H1 (cell line): ENCODE results near the gene KLF13. TPM values are rescaled to one million over a fixed set of nuclear protein-coding genes. Genes with fewer than 3 reads are reported as not detected.

Experiments used
- CBX5 ChIP-seq: fragments of 300-800, 300-1000 bp; sonication (generic); IDR thresholded peaks from 2 replicates; pipeline ENCODE4 v1.7.1; 2016; ENCODE audit warnings: antibody characterized with exemption, low read length, low read depth
- KDM1A ChIP-seq: fragments of 200-600, 300-600 bp; sonication (generic); IDR thresholded peaks from 2 replicates; pipeline ENCODE4 v1.7.1; 2016; ENCODE audit warnings: mild to moderate bottlenecking, low read length, borderline replicate concordance
- KDM4A ChIP-seq: IDR thresholded peaks from one replicate; pipeline ENCODE4 v1.7.1; 2012; ENCODE audit warnings: low read depth, mild to moderate bottlenecking, moderate library complexity, low read length, inconsistent platforms; ENCODE audit not compliant: severe bottlenecking
- TAF7 ChIP-seq: optimal IDR thresholded peaks from 2 replicates; pipeline ENCODE3; 2011; ENCODE audit warnings: low read depth, mild to moderate bottlenecking, inconsistent platforms, low read length, moderate library complexity, borderline replicate concordance
- polyA plus RNA-seq, 7 experiments: library from polyadenylated mRNA; depleted of rRNA in 3 of 7; stranded (reverse) in 5 of 7; unstranded in 2 of 7; fragments of >200 nt in 5 of 7; fragments of 200-250 nt in 2 of 7; gene quantifications; 1 replicate in 5 of 7; 2 replicates in 1 of 7; 4 replicates in 1 of 7; pipeline versions ENCODE4 v1.2.1 to v1.2.3, GENCODE V29; 2011 to 2013; ENCODE audit warnings: missing spikeins in 2 of 7, mixed read lengths in 2 of 7
- total RNA-seq: library from RNA; stranded (reverse); fragmentation: NEBNext Ultra II Directional; extraction: Animal tissue kit (Norgen Biotek cat#: 25700); gene quantifications from 2 replicates; pipeline ENCODE4 v1.2.1, GENCODE V29; 2021

The KLF13 gene
- total and polyA plus RNA-seq, 2 of the 8 experiments (the other 6 are each of a cell fraction or from before 2014, with no cell fraction given) = 18.3 to 33.4 TPM

GRCh38 chr15:31364301-31365031 is 37.8 kb downstream of the KLF13 start (continued):
- TF ChIP-seq KDM4A = no peak
- no peak for TF ChIP-seq KDM1A
- TF ChIP-seq TAF7 = no peak
- TF ChIP-seq CBX5 = no peak
